HG03045 (cell line): ENCODE data around the gene FZD2.
"Not testable (repeated sequence)": the region's sequence is repeated elsewhere in the genome, so short reads cannot be mapped to it uniquely, and the experiment has no call there.

Experiments
- ATAC-seq: cut with Tn5 transposase; IDR thresholded peaks from one replicate; pipeline ENCODE4 v1.9.1; 2021; ENCODE audit warnings: mild to moderate bottlenecking, moderate library complexity; ENCODE audit not compliant: unreplicated experiment

The FZD2 gene

GRCh38 chr17:44546671-44547606 lies 10.3 kb upstream of the FZD2 start:
- no peak for ATAC-seq

- no peak for ATAC-seq
These were observed 9.5 kb upstream of the FZD2 start for GRCh38 chr17:44547625-44548267.

- ATAC-seq: no peak
These were observed 8.7 kb upstream of the FZD2 start for GRCh38 chr17:44548376-44549230.

- ATAC-seq: no peak
These were observed 7.6 kb upstream of the FZD2 start for GRCh38 chr17:44549686-44550085.

- ATAC-seq: no peak
These were observed 4.9 kb upstream of the FZD2 start for GRCh38 chr17:44552361-44552760.

GRCh38 chr17:44555099-44555498 lies 2.2 kb upstream of the FZD2 start:
- no peak for ATAC-seq

- ATAC-seq: no peak
These were observed 985 bp upstream of the FZD2 start for GRCh38 chr17:44556166-44556831.

GRCh38 chr17:44557651-44558285 lies 484 bp downstream of the FZD2 start:
- no peak for ATAC-seq

- no peak for ATAC-seq
These were observed 1.0 kb downstream of the FZD2 start for GRCh38 chr17:44558334-44558709.

GRCh38 chr17:44558710-44559633 lies 1.7 kb downstream of the FZD2 start:
- no peak for ATAC-seq

- no peak for ATAC-seq
These were observed 2.6 kb downstream of the FZD2 start for GRCh38 chr17:44559634-44560554.

GRCh38 chr17:44561237-44561623 lies 3.9 kb downstream of the FZD2 start:
- ATAC-seq: no peak

GRCh38 chr17:44564429-44564828 lies 7.1 kb downstream of the FZD2 start:
- no peak for ATAC-seq

- ATAC-seq: no peak
These were observed 8.7 kb downstream of the FZD2 start for GRCh38 chr17:44565866-44566443.

- not testable (repeated sequence) for ATAC-seq
These were observed 11.1 kb downstream of the FZD2 start for GRCh38 chr17:44568311-44568944.

GRCh38 chr17:44568945-44569858 lies 11.9 kb downstream of the FZD2 start:
- ATAC-seq: no peak
